GM18861 (cell line): Measurements from ENCODE around the gene BPTF.
A peak's percentile ranks its signal among the peaks of the same experiment; 100 is the strongest.
"Not testable (repeated sequence)": the region's sequence is repeated elsewhere in the genome, so short reads cannot be mapped to it uniquely, and the experiment has no call there.

Experiments
- ATAC-seq: cut with Tn5 transposase; IDR thresholded peaks from one replicate; pipeline ENCODE4 v1.9.1; 2021; ENCODE audit not compliant: unreplicated experiment

The BPTF gene

GRCh38 chr17:67963145-67963572 lies 137.9 kb downstream of the BPTF start:
- ATAC-seq: peak; percentile 62

GRCh38 chr17:67970783-67971182 lies 145.5 kb downstream of the BPTF start:
- ATAC-seq: no peak

- ATAC-seq: no peak
Observed at GRCh38 chr17:67974185-67974584, 148.9 kb downstream of the BPTF start.

- ATAC-seq: no peak
Observed at GRCh38 chr17:67974598-67975066, 149.3 kb downstream of the BPTF start.

- not testable (repeated sequence) for ATAC-seq
Observed at GRCh38 chr17:67976306-67976705, 151.0 kb downstream of the BPTF start.

- ATAC-seq: no peak
Observed at GRCh38 chr17:67980456-67980855, 155.2 kb downstream of the BPTF start.

GRCh38 chr17:67980883-67981282 lies 155.6 kb downstream of the BPTF start:
- not testable (repeated sequence) for ATAC-seq

- ATAC-seq: no peak
Observed at GRCh38 chr17:67982034-67982640, 156.8 kb downstream of the BPTF start.

GRCh38 chr17:67982686-67983382 lies 157.5 kb downstream of the BPTF start:
- no peak for ATAC-seq

GRCh38 chr17:67983383-67983688 lies 158.0 kb downstream of the BPTF start:
- no peak for ATAC-seq

GRCh38 chr17:67990909-67991308 lies 165.6 kb downstream of the BPTF start:
- no peak for ATAC-seq

- no peak for ATAC-seq
Observed at GRCh38 chr17:67992548-67993152, 167.3 kb downstream of the BPTF start.

- peak; percentile 65 for ATAC-seq
Observed at GRCh38 chr17:67993153-67993997, 168.1 kb downstream of the BPTF start.

GRCh38 chr17:67993998-67994361 lies 168.7 kb downstream of the BPTF start:
- no peak for ATAC-seq

GRCh38 chr17:67994817-67995569 lies 169.7 kb downstream of the BPTF start:
- no peak for ATAC-seq

- no peak for ATAC-seq
Observed at GRCh38 chr17:67995570-67996263, 170.4 kb downstream of the BPTF start.

GRCh38 chr17:67996301-67997171 lies 171.2 kb downstream of the BPTF start, which contains the start of gene C17orf58:
C17orf58 (minus strand) TSS chr17:67996469; CDS start chr17:67996198, 271 bp downstream.
- not testable (repeated sequence) for ATAC-seq

- no peak for ATAC-seq
Observed at GRCh38 chr17:67998466-67998865, 173.2 kb downstream of the BPTF start.

- ATAC-seq: no peak
Observed at GRCh38 chr17:67999291-67999911, 174.1 kb downstream of the BPTF start.
